Suprapubic skin (tissue), 3 donors: ENCODE results near the gene MAGEA8.
"Not testable (repeated sequence)": the region's sequence is repeated elsewhere in the genome, so short reads cannot be mapped to it uniquely, and the experiment has no call there.

Source experiments
- CTCF ChIP-seq, 2 donors: fragments of 200-600 bp in 1 of 2; fragments of 450-650 bp in 1 of 2; sonication (generic) in 1 of 2; IDR thresholded peaks; one replicate each; pipeline ENCODE4 v1.5.1; 2016 to 2019; ENCODE audit warnings: antibody characterized with exemption in 2 of 2, mild to moderate bottlenecking in 1 of 2, moderate library complexity in 1 of 2
- POLR2AphosphoS5 ChIP-seq, 3 donors: sonication (generic); formaldehyde crosslinking; IDR thresholded peaks; one replicate each; pipeline ENCODE4 v1.6.1; 2017; ENCODE audit warnings: antibody characterized with exemption in 3 of 3

- TF ChIP-seq POLR2AphosphoS5, CTCF (IDR thresholded peaks at IDR 0.05): not testable (repeated sequence)
Observed at GRCh38 chrX:149927964-149928258, 46.9 kb downstream of the MAGEA8 start.
